ENCODE data around the gene SLC15A2.
"Not testable (repeated sequence)": the region's sequence is repeated elsewhere in the genome, so short reads cannot be mapped to it uniquely, and the experiment has no call there.

SLC15A2 gene

GRCh38 chr3:121894301-121894990 is at the start of gene SLC15A2:
SLC15A2 (plus strand) TSS chr3:121894401; CDS start chr3:121894477, 76 bp downstream.
- no peak for DNase-seq (ENCODE audit: low read depth)

GRCh38 chr3:121844892-121845291 is 49.3 kb upstream of the SLC15A2 start:
- DNase-seq (ENCODE audit: low read depth), result no peak

GRCh38 chr3:121852256-121852655 is 41.9 kb upstream of the SLC15A2 start:
- no peak for DNase-seq (ENCODE audit: low read depth)

- DNase-seq (ENCODE audit: low read depth), result no peak
These were observed 38.6 kb upstream of the SLC15A2 start for GRCh38 chr3:121855555-121855954.

- not testable (repeated sequence) for DNase-seq (ENCODE audit: low read depth)
These were observed 36.4 kb upstream of the SLC15A2 start for GRCh38 chr3:121857778-121858177.

- not testable (repeated sequence) for DNase-seq (ENCODE audit: low read depth)
These were observed 31.0 kb upstream of the SLC15A2 start for GRCh38 chr3:121863247-121863646.

- no peak for DNase-seq (ENCODE audit: low read depth)
These were observed 30.4 kb upstream of the SLC15A2 start for GRCh38 chr3:121863801-121864200.

GRCh38 chr3:121869736-121870135 is 24.5 kb upstream of the SLC15A2 start:
- no peak for DNase-seq (ENCODE audit: low read depth)

- DNase-seq (ENCODE audit: low read depth), result no peak
These were observed 23.5 kb upstream of the SLC15A2 start for GRCh38 chr3:121870717-121871116.

GRCh38 chr3:121871430-121871829 is 22.8 kb upstream of the SLC15A2 start:
- DNase-seq (ENCODE audit: low read depth), result no peak

- DNase-seq (ENCODE audit: low read depth), result no peak
These were observed 15.8 kb upstream of the SLC15A2 start for GRCh38 chr3:121878411-121878810.

GRCh38 chr3:121883507-121883906 is 10.7 kb upstream of the SLC15A2 start:
- no peak for DNase-seq (ENCODE audit: low read depth)

- DNase-seq (ENCODE audit: low read depth), result no peak
These were observed 8.8 kb upstream of the SLC15A2 start for GRCh38 chr3:121885386-121885785.

- no peak for DNase-seq (ENCODE audit: low read depth)
These were observed 920 bp downstream of the SLC15A2 start for GRCh38 chr3:121895121-121895520.

GRCh38 chr3:121895736-121896135 is 1.5 kb downstream of the SLC15A2 start:
- no peak for DNase-seq (ENCODE audit: low read depth)

- no peak for DNase-seq (ENCODE audit: low read depth)
These were observed 2.6 kb downstream of the SLC15A2 start for GRCh38 chr3:121896823-121897222.

- DNase-seq (ENCODE audit: low read depth), result no peak
These were observed 3.1 kb downstream of the SLC15A2 start for GRCh38 chr3:121897296-121897695.

- DNase-seq (ENCODE audit: low read depth), result no peak
These were observed 19.2 kb downstream of the SLC15A2 start for GRCh38 chr3:121913305-121913990.

GRCh38 chr3:121914081-121914998 is 20.1 kb downstream of the SLC15A2 start:
- no peak for DNase-seq (ENCODE audit: low read depth)

- DNase-seq (ENCODE audit: low read depth), result no peak
These were observed 22.0 kb downstream of the SLC15A2 start for GRCh38 chr3:121916189-121916588.

- DNase-seq (ENCODE audit: low read depth), result no peak
These were observed 24.7 kb downstream of the SLC15A2 start for GRCh38 chr3:121918779-121919483.

GRCh38 chr3:121924734-121925133 is 30.5 kb downstream of the SLC15A2 start:
- DNase-seq (ENCODE audit: low read depth), result no peak
